ENCODE data around the gene P2RX2. TPM values are rescaled to one million over a fixed set of nuclear protein-coding genes. Genes with fewer than 3 reads are reported as not detected.

The P2RX2 gene
- total RNA-seq, 1 donor from 2014 or later, result not detected

DNA sequence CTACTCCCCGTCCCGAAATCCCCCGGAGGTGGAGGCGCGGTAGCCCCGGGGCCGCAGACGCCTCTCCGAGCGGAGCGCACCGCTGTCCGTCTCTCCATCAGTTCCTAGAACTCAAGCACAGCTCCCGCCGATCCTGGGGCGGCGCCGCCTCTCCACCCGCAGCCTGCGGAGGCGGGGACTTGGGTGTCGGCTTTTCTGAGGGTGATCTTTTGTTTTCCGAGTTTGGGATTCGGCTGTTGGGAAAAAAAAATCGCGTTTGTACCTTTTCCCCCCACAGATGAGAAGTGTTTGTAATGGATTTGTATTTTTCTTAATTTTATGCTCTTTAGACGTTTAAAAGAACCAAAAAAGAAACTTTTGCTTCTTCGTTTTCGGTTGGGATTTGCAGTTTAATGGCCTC lies 34.8 kb upstream of the P2RX2 start:
- Mint-ChIP-seq H3K27ac (ENCODE audit: unreplicated experiment) (no peak overlapping the region), H3K4me3 (ENCODE audit: unreplicated experiment) (no peak overlapping the region)

DNA sequence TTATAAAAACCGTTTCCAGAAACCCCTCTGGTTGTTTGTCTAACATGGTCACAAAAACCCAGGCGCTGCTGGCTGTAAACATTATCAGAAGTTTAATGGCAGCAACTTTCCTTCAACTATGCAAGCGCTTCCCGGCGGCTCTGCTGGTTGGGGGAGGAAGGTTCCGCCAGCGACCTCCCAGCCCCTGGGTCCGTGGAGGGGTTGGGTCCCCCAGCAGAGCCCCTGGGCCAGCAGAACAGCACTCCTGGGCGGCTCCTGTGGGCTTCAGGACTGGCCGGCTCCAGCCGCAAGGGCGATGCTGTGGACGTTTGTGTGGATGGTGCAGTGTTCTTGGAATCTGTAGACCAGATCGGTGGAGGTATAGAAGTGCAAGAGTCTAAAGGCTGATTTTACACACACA lies 34.1 kb upstream of the P2RX2 start:
- Mint-ChIP-seq H3K4me1 (ENCODE audit: unreplicated experiment) (no peaks in the 10 kb centered on the region), H3K4me3 (ENCODE audit: unreplicated experiment) (no peak overlapping the region), H3K36me3 (ENCODE audit: unreplicated experiment) (peaks cover 10% of the 10 kb centered on the region), H3K27me3 (ENCODE audit: unreplicated experiment) (no peaks in the 10 kb centered on the region), H3K27ac (ENCODE audit: unreplicated experiment) (no peak overlapping the region), H3K9me3 (ENCODE audit: unreplicated experiment) (no peaks in the 10 kb centered on the region)
- DNase-seq (ENCODE audit: extremely low spot score, unreplicated experiment), result no peak
- TF ChIP-seq, protein P1, sequence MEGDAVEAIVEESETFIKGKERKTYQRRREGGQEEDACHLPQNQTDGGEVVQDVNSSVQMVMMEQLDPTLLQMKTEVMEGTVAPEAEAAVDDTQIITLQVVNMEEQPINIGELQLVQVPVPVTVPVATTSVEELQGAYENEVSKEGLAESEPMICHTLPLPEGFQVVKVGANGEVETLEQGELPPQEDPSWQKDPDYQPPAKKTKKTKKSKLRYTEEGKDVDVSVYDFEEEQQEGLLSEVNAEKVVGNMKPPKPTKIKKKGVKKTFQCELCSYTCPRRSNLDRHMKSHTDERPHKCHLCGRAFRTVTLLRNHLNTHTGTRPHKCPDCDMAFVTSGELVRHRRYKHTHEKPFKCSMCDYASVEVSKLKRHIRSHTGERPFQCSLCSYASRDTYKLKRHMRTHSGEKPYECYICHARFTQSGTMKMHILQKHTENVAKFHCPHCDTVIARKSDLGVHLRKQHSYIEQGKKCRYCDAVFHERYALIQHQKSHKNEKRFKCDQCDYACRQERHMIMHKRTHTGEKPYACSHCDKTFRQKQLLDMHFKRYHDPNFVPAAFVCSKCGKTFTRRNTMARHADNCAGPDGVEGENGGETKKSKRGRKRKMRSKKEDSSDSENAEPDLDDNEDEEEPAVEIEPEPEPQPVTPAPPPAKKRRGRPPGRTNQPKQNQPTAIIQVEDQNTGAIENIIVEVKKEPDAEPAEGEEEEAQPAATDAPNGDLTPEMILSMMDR (IDR thresholded peaks at IDR 0.05), result no peak

More for the DNA sequence above, 34.8 kb upstream of the P2RX2 start:
- TF ChIP-seq, protein P1 (IDR thresholded peaks at IDR 0.05), result no peak
- H3K9me3 Mint-ChIP-seq (ENCODE audit: unreplicated experiment), result no peaks in the 10 kb centered on the region
- H3K27me3 Mint-ChIP-seq (ENCODE audit: unreplicated experiment), result no peaks in the 10 kb centered on the region
- H3K36me3 Mint-ChIP-seq (ENCODE audit: unreplicated experiment), result peaks cover 11% of the 10 kb centered on the region
- no peak for DNase-seq (ENCODE audit: extremely low spot score, unreplicated experiment)
- H3K4me1 Mint-ChIP-seq (ENCODE audit: unreplicated experiment), result no peaks in the 10 kb centered on the region

DNA sequence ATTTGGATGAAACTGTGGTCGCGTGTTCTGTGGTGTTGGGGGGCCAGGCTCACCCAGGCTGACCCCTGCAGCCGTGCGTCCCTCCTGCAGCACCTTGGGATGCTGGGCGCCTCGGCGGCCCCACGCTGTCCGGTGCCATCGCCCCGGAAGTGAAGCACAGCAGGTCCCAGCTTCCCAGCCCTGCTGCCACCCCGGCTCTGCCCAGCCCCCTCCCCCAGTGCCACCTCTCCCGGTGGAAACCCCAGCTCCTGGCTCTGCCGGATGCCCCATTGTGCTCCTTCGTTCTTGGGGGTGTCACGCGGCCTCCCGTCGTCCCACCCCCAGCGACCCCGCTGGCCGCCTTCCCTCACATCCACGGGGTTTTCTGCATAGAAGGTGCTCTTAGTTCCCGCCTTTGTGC lies 33.4 kb upstream of the P2RX2 start:
- no peaks in the 10 kb centered on the region for H3K27me3 Mint-ChIP-seq (ENCODE audit: unreplicated experiment)
- H3K9me3 Mint-ChIP-seq (ENCODE audit: unreplicated experiment), result no peaks in the 10 kb centered on the region
- TF ChIP-seq, protein P1 (IDR thresholded peaks at IDR 0.05), result no peak
- peaks cover 6% of the 10 kb centered on the region for H3K36me3 Mint-ChIP-seq (ENCODE audit: unreplicated experiment)
- H3K27ac Mint-ChIP-seq (ENCODE audit: unreplicated experiment), result no peak overlapping the region
- DNase-seq (ENCODE audit: extremely low spot score, unreplicated experiment), result no peak
- H3K4me3 Mint-ChIP-seq (ENCODE audit: unreplicated experiment), result no peak overlapping the region
- H3K4me1 Mint-ChIP-seq (ENCODE audit: unreplicated experiment), result no peaks in the 10 kb centered on the region

DNA sequence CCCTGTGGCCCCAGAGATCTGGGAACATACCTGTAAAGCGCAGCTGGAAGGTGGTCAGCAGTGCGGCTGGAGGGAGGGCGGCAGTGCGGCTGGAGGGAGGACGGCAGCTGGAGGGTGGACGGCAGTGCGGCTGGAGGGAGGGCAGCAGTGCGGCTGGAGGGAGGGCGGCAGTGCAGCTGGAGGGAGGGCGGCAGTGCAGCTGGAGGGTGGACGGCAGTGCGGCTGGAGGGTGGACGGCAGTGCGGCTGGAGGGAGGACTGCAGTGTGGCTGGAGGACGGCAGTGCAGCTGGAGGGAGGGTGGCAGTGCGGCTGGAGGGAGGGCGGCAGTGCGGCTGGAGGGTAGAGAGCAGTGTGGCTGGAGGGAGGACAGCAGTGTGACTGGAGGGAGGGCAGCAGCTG lies 31.6 kb upstream of the P2RX2 start:
- TF ChIP-seq, protein P1 (IDR thresholded peaks at IDR 0.05), result no peak
- no peaks in the 10 kb centered on the region for H3K9me3 Mint-ChIP-seq (ENCODE audit: unreplicated experiment)
- no peaks in the 10 kb centered on the region for H3K4me1 Mint-ChIP-seq (ENCODE audit: unreplicated experiment)
- H3K27ac Mint-ChIP-seq (ENCODE audit: unreplicated experiment), result no peak overlapping the region
- no peak overlapping the region for H3K4me3 Mint-ChIP-seq (ENCODE audit: unreplicated experiment)
- H3K27me3 Mint-ChIP-seq (ENCODE audit: unreplicated experiment), result no peaks in the 10 kb centered on the region
- H3K36me3 Mint-ChIP-seq (ENCODE audit: unreplicated experiment), result peaks cover 6% of the 10 kb centered on the region
- no peak for DNase-seq (ENCODE audit: extremely low spot score, unreplicated experiment)

DNA sequence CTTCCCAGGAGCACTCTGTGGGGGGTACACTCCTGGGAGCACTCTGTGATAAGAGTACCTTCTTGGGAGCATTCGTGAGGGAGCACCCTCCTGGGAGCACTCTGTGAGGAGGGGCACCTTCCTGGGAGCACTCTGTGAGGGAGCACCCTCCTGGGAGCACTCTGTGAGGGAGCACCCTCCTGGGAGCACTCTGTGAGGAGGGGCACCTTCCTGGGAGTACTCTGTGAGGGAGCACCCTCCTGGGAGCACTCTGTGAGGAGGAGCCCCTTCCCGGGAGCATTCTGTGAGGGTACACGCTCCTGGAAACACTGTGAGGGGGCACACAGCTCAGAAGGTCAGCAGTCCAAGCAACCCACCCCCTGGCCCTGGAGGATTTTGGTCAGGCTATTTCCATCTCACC lies 30.8 kb upstream of the P2RX2 start:
- Mint-ChIP-seq H3K9me3 (ENCODE audit: unreplicated experiment) (no peaks in the 10 kb centered on the region), H3K36me3 (ENCODE audit: unreplicated experiment) (peaks cover 6% of the 10 kb centered on the region), H3K27me3 (ENCODE audit: unreplicated experiment) (no peaks in the 10 kb centered on the region), H3K4me3 (ENCODE audit: unreplicated experiment) (no peak overlapping the region), H3K4me1 (ENCODE audit: unreplicated experiment) (no peaks in the 10 kb centered on the region), H3K27ac (ENCODE audit: unreplicated experiment) (no peak overlapping the region)
- TF ChIP-seq, protein P1 (IDR thresholded peaks at IDR 0.05), result no peak
- DNase-seq (ENCODE audit: extremely low spot score, unreplicated experiment), result no peak

All from osteocyte (in vitro differentiated cells).